Activated naive CD4-positive, alpha-beta T cell treated with anti-CD3 and anti-CD28 coated beads, Interleukin-2, amount 50 U/mL, for 16 hours (primary cell): ENCODE data around the gene SOHLH2.

ENCODE experiments used
- DNase-seq: peaks from one replicate; pipeline ENCODE4 v3.0.0-alpha.2; 2020

The SOHLH2 gene

DNA sequence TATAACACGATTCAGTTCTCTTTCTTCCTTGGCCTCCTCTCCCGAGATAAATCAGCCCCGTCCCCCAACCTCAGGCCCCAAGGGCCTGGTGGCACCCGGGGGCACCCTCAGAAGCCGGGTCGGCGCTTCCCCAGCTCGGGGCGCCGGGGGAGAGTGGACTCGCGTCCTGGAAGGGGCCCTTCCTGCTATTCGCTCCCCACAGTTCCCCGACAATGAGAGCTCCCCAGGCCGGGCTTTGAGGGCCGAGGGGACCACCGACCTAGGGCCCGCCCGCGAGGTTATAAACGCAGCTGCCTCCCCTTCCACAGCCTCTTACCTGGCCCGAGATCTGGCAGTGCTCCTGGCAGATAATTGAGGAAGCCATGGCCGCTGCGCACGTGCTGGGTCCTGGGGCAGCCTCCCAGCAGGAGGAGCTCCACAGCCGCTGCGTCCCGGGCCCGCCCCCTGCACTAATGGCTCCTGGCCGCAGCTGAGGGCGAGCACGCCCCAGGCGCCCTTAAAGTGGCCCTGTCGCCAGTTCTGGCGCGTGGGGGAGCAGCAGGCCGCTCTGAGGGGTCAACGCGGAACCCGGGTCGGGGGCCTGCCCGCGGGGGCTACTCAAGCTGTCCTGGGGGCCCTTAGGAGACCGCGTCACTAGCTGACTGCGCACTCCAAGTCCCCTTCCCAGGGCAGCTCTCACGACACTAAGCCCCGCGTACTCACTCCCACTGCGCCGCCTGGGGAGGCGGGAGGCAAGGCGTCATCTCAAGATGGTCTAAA, at the start of gene SOHLH2:
Gene SOHLH2, minus strand, starts transcription at position 394 of the 759 bp plus-strand sequence. Its CDS starts 30 bp downstream, at position 364.
- DNase-seq = no peak

- no peak for DNase-seq
These were observed 47.6 kb upstream of the SOHLH2 start for GRCh38 chr13:36261976-36262375.

- DNase-seq = no peak
These were observed 46.7 kb upstream of the SOHLH2 start for GRCh38 chr13:36261011-36261410.

DNA sequence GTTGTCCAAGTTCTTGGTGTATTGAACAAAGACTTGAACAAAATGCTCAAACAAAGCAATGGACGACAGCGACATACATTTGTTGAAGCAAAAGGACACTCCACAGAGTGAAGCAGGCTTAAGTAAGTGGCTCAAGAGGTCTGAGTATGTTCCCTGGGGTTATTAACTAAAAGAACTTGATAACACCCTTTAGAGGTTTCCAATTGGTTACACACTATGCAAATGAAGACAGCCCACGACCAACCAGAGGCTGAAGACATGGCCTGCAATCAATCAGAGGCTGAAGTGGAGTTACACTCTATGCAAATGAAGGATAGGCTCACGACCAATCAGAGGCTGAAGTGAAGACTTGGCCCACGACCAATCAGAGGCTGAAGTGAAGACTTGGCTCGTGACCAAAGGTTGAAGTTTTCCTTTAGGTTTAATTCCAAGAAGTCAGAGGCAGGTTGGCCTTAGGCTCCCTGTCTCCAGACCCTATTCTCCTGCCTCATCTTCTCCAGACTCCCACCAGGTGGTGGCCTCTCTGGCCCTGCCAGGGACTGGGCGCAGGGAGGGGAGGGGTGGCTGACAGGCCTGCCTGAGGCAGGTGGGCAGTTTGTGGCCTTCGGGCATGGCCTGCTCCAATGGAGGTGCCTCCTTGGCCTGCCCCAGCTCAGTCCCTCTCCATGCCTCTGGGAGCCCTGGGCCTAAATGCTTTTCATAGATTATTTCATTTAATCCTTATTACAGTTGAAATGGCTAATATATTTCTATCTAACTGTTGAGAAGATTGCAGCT, 45.2 kb upstream of the SOHLH2 start:
- no peak for DNase-seq

DNA sequence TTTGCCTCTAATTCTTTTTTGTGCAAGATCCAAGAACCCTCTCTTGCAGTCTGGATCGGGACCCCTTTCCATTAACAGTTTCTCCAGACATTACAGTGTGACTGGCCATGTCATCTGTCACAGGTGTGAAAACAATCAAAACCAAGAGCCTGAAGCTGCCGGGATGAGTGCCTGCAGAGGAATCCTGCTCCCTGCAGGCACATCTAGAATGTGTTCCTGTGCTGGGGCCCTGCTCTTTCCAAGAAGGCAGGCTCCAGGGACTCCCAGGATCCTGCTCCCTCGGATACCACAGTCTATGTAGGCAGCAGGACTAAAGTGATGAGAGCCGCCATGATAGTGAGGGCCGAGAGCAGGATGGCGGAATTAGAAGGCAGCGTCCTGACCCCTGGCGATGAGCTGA, 44.5 kb upstream of the SOHLH2 start:
- DNase-seq = no peak

DNA sequence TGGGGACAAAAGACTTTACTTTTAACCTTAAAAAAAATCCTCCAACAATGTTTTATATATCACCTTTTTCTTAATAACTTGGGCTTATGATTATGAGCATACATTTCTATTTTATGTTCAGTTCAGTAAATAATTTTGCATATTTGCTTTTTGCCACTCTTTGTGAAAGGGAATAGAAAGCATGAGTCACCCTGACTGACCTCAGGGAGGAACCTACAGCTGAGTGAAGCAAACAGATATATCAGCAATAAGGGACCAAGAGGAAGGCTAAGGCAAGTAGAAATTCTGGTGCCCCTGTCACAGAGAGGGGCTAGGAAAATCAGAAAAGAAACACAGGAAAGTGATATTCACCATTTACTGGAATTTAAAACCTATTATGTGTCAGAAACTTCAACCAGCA, 37.2 kb upstream of the SOHLH2 start:
- DNase-seq = no peak

DNA sequence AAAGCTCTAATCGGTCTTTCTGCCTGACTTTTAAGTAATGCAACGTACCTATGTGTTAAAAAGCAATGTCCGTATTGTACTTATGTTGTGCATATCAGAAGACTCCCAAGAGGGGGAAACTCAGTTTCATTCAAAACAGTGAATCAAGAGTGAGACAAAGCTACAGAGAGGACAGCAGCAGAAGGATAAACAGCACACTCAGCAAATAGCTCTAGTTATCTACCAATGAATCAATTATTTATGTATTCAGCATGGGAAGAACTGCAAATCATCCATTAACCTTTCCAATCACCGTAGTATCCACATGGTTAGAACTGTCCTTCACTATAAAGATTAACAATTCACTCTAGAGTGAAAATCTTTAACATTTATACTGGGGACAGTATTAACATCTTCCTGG, 36.7 kb upstream of the SOHLH2 start:
- no peak for DNase-seq

GRCh38 chr13:36248700-36249099, 34.3 kb upstream of the SOHLH2 start:
- no peak for DNase-seq

- DNase-seq = no peak
These were observed 30.6 kb upstream of the SOHLH2 start for GRCh38 chr13:36244990-36245389.

DNA sequence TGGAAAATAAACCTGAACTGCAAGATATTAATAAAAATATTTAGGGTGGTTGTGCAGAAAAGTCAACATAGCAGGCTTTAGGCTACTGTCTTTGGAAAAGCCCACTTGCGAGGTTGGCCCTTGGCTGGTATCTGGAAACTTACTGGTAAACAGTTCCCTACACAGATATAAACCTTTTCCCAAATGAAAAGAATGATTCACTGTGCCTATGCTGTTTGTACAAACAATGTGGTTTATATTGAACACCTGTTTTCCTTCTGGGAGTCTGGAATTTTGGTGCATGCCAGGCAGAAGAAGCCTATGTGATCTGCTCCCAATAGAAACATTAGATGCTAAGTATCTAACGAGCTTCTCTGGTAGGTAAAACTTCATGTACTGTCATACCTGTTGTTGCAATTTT, 29.7 kb upstream of the SOHLH2 start:
- no peak for DNase-seq

DNA sequence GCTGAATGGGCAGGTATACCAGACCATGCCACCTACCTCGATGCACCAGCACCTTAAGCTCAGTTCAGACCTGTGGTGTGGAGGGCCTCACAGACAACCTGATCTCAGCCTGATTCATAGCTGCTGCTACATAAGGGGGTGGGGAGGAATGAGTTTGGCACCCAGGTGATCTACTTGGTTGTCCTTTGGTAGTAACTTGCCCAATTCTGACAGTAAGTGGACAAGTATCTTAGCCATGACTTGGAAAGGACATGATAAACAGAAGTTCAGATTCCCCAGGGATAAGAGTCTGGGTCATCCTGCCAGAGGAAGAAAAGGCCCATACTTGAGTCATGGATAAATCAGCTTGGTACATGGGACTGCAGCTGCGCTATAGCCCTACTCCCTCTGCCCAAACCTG, 28.4 kb upstream of the SOHLH2 start:
- DNase-seq = no peak

GRCh38 chr13:36231236-36231635, 16.9 kb upstream of the SOHLH2 start:
- no peak for DNase-seq

DNA sequence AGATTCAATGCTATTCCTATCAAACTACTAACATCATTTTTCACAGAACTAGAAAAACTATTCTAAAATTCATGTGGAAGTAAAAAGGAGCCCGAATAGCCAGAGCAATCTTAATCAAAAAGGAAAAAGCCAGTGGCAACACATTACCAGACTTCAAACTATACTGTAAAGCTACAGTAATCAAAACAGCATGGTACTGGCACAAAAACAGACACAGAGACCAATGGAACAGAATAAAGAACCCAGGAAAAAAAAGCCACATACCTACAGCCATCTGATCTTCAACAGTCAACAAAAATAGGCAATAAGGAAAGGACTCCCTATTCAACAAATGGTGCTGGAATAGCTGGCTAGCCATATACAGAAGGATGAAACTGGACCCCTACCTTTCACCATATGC, 10.4 kb upstream of the SOHLH2 start:
- no peak for DNase-seq

DNA sequence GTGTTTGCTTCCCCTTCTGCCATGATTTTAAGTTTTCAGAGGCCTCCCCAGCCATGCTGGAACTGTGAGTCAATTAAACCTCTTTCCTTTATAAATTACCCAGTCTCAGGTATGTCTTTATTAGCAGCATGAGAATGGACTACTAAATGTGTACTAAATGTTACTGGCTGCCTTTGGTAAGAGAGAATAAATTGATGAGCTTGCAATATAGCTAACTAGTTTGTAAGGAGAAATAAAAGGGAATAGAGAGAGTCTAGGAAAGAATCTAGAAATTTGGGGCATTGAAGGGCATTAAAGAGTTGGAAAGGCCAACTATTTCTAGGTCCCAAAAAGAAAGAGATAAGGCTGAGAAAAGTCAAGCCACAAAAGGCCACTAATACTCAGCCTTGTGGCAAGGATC, 5.5 kb upstream of the SOHLH2 start:
- DNase-seq = no peak

- no peak for DNase-seq
These were observed 3.1 kb upstream of the SOHLH2 start for GRCh38 chr13:36217456-36217855.

GRCh38 chr13:36212789-36213188, 1.6 kb downstream of the SOHLH2 start:
- DNase-seq = no peak

DNA sequence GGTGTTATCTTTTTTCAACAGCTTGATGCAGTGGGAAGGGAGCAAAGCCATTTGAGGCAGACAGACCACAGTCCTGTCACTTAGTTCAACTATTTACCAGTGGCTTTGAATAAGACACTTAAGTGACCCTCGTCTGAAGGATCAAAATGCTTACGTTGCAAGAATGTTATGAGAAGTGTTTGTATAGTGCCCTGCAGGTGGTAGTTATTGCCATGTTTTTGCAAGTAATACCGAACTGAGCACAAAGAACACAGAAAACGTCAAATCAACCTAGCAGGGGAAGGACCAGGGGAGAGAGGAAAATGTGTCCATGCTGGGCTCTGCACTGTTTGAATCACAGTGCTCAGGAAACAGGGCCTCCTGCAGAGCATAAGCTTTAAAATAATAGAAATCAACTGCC, 2.8 kb downstream of the SOHLH2 start:
- DNase-seq = no peak

- DNase-seq = no peak
These were observed 3.6 kb downstream of the SOHLH2 start for GRCh38 chr13:36210738-36211137.

DNA sequence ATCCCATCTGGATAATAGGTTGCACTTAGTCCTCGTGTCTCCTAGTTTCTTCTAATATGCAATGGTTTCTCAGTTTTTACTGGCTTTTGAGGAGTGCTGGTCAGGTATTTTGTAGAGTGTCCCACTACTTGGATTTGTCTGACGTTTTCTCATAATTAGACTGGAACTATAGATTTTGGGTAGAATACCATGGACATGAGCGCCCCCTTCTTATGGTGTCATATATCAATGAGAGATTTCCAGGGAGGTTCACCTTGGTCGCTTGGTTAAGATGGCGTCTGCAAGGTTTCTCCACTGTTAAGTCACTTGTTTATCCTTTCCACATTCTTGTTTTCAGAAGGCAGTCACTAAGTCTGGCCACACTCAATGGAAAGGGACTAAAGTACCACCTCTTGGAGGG, 6.7 kb downstream of the SOHLH2 start:
- no peak for DNase-seq

DNA sequence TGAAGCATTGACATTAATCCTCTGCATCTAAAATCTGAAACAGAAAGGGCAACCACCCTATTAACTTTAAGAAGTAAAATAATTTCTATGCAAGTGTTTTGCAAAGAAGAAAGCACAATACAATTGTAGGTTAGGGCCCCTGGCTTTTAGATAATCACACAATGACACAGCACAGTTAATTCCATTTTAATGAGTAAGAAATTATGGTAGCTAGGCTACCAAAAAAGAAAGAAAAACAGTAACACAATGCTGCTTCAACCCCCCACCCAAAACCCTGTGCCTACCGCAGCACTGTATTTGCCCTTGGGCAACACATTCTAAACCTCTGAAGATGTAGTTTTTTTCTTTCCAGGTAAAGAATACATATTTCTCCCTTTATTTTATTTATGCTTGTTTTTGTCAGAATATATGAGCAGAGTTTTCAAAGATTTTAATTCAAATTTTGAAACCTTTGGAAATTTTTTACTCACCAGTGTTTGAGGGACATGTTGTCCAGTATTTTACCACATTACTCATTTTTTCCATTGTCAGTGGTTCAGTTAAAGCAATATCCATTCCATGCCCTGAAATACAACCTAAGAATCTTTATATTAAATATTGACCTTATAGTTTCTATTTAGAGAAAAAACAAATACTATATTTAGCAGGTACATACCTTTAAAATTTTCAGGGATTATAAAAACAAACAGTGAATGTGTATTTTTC, 21.1 kb downstream of the SOHLH2 start:
- DNase-seq = no peak

DNA sequence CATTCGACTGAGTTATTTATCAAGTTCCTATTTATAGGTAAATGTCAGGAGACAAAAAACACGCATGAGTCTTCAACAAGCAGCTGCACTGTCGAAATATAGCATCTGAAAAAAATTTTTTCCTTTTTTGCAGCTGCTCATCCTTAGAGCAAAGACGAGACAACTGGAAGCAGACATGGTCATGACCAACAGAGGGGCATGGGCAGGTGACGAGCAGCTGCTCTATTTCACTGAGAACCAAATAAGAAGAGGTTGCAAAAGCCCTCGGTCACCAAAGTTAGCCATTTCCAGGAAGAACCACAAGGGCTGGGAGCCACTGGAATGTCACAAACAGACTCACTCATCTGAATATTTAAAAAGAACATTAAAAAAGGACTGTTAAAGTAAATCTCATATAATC, 22.2 kb downstream of the SOHLH2 start:
- DNase-seq = no peak

DNA sequence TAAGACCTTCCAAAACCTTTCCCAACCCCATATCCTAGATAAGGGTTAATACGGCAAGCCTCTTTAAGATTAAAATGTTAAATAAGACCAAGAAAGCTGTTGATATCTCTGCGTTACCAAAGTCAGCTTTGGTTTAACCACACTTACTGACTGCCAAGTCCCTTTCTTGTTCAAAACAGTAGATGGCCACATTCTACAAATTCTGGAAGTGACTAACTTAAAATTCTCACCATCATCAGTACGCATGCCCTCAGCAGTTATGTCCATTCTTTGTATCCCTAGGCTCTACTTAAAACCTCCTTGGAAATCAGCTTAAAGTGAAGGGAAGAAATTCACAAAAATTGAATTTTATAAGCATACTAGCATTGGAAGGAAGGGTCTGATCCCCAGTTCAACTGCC, 23.6 kb downstream of the SOHLH2 start:
- DNase-seq = no peak

DNA sequence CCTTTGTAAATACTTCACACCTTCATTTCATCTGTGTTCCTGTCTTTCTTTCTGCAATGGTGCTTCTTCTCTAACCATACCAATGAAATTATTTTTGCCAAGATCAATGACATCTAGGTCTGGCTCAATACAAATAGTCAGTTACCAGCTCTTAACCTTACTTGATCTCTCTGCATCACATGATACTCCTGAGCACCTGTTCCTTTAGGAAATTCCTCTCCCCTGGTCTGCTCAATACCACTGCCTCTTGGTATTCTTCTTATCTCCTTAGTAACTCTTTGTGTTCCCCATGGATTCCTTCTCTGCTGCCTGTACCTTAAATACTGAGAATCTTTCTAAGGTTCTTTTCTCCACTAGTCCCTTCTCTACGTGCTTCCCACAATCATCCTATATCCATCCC, 25.9 kb downstream of the SOHLH2 start:
- no peak for DNase-seq

GRCh38 chr13:36183901-36184300, 30.5 kb downstream of the SOHLH2 start:
- no peak for DNase-seq
